GM08714 (cell line): ENCODE results near the gene CYLC1.

Experiments
- H3K4me3 ChIP-seq: fragments of 200-500 bp; sonication (Bioruptor generic); 2 replicates; pipeline ENCODE4 v1.5.1; 2014; ENCODE audit warnings: mild to moderate bottlenecking, low read length, inconsistent platforms
- ZNF274 ChIP-seq: IDR thresholded peaks from 2 replicates; pipeline ENCODE4 v1.6.1; 2012; ENCODE audit warnings: mild to moderate bottlenecking, low read depth, low read length

CYLC1 gene, protein sequence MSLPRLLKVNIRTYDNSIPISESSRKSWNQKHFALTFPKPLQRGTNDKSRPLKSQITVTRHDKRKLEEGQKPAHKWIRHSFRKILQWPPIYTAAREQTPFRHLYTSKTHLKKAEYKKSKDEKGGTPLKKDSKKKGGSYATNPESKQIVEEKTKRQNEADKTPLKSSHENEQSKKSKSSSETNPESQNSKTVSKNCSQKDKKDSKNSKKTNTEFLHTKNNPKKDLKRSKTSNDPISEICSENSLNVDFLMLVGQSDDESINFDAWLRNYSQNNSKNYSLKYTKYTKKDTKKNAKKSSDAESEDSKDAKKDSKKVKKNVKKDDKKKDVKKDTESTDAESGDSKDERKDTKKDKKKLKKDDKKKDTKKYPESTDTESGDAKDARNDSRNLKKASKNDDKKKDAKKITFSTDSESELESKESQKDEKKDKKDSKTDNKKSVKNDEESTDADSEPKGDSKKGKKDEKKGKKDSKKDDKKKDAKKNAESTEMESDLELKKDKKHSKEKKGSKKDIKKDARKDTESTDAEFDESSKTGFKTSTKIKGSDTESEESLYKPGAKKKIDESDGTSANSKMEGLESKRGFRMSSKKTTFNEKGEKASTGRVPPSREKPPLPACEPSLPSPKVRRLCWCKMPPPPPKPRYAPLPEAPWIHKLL

DNA sequence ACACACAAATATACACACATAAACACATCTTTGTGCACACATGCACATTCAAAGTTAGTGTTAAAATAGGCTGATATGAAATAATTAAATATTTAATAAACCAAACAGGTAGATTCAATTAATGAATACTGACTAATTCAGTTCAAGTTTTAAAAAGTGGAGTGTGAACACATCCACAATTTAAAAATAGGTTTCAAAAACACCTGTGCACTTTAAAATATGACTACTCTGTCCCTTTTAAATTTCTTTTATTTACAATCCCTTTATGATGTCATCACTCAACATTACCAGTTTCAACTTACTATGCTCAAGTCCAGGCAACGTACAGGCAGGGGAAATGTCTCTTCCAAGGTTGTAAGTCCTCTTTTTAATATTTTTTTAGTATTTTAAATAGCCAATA is at the start of gene CYLC1:
Gene CYLC1, plus strand, starts transcription at position 301 of the 400 bp plus-strand sequence. Its CDS starts 37 bp downstream, at position 338.
- no peak for TF ChIP-seq ZNF274
- H3K4me3 ChIP-seq: no peak within 1 kb of the TSS

DNA sequence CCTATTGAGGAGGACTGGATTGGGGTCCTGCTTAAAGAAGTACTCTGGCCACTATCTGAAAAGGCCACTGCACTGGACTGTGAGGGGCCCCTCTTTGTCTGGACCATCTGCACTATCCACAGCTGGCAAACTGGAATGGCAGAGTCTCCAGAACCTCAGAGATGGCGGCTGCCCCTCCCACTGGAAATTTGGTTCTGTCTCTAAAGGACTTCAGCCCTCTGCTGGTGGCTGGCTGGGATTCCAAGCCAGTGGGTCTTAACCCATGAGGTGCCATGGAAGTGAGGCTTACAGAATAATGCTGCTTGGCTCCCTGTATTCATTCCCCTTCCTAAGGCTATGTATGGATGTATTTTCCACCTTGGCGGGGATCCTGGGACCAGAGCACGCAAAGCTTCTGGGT is 41.6 kb upstream of the CYLC1 start:
- no peak overlapping the region for H3K4me3 ChIP-seq
- no peak for TF ChIP-seq ZNF274

DNA sequence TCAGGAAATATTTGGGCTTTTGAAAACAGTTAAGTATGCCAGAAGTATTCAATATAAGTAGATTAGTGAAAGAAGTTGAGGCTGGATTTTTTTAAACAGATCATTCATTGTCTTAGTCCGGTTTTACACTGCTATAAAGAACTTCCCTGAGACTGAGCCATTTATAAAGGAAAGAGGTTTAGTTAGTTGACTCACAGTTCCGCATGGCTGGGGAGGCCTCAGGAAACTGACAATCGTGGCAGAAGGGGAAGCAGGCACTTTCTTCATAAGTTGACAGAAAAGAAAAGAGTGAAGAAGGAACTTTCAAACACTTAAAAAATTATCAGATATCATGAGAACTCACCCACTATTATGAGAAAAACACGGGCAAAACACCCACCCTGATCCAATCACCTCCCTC is 31.1 kb upstream of the CYLC1 start:
- no peak for TF ChIP-seq ZNF274
- H3K4me3 ChIP-seq: no peak overlapping the region

DNA sequence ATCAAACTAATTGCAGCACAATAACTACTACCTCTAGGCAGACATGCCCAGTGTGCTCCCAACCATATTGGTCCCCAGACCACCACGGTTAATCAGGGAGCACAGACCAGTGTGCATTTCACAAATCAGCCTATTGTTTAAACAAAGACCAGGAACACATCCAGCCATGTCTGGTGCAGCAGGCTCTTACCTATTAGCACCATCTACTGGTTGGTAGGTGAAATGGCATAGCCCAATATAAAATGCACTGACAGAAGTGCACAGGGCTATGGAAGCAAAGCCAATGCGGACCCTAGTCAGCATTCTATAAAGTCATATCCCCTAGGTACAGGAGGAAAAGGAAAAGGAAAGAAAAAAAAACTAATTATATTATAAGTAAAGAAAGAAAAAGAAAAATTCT is 15.5 kb upstream of the CYLC1 start:
- no peak overlapping the region for H3K4me3 ChIP-seq
- TF ChIP-seq ZNF274: no peak

DNA sequence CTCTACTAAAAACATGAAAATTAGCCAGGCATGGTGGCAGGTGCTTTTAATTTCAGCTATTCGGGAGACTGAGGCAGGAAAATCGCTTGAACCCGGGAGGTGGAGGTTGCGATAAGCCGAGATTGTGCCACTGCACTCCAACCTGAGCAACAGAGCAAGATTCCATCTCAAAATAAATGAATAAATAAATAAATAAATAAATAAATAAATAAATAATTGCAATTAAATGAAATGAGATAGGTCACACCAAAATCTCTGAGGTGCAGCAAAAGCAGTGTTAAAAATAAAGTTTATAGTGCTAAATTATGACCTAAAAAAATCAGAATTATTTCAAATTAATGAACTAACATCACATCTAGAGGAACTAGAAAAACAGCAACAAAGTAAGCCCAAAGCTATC is 13.6 kb upstream of the CYLC1 start:
- no peak overlapping the region for H3K4me3 ChIP-seq
- no peak for TF ChIP-seq ZNF274

DNA sequence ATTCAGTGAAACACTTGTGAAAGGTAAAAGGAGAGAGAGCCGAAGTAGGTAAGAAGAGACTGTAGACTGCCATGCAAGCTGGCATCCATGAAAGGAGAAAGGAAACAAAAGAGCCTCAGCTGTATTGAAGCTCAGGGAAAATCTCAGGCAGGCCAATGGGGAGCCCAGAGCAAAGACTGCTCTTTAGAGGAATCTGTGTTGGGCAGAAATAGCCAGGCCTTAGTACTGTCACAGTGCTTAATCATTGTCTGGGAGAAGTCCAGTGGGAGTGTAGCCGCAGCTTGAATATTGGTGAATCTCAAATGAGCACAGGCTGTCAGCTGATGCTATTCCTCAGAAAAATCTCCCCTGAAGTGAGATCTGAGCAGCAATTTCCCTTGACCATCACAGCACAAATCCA is 27.6 kb downstream of the CYLC1 start:
- TF ChIP-seq ZNF274: no peak
- no peak overlapping the region for H3K4me3 ChIP-seq

DNA sequence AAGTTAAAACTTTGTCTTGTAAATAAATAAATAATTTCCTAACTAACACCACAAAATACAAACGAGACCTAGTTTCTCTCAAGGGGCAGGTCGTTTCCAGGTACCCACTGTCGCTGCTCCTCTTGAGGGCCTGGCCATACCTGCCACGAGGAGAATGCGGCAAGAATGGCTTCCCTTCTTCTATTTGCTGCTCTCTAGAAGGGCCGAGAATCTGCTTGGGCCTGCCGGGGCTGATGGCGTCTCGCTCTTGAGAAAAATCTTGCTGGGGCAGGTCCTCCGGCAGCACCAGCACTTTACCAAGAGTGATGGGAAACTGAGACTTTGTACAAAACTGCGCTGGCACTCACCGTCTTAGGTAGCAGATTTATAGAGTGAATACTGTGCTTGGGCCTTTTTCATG is 31.5 kb downstream of the CYLC1 start:
- TF ChIP-seq ZNF274: no peak
- no peak overlapping the region for H3K4me3 ChIP-seq

DNA sequence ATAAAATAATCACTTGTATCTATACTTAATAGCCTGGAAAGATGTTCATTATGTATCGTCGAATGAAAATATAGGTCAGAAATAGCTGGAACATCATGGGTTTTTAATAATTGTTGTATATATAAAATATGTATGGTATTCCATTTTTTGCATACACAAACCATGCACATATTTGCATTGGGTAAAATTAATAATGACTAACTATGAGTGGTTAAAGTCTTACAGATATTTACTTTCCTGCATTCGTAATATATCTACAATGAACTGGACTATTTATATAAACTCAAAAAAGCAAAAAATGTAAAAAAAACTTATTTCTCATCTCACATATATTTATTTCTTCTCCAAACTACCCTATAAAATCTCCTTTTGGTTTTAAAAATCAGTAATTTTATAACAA is 46.0 kb downstream of the CYLC1 start:
- no peak for TF ChIP-seq ZNF274
- no peak overlapping the region for H3K4me3 ChIP-seq

DNA sequence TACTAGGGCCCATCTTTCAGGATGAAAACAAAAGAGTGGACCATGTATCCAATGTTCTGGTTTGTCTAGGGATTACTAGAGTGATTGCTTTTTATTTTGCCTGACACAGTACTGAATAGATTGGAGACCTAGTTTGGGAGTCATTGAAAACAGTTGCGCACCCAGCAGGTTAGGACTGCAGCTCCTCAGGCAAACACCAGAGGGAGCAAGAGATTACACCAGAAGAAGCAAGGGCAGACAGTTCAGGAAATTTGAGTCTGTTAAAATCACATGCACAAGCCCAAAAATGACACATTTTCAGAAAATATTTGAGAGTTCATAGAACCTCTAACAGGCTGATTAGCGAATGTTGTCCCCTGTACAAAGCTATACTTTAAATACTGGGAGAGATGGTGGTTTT is 55.6 kb downstream of the CYLC1 start:
- no peak for TF ChIP-seq ZNF274
- no peak overlapping the region for H3K4me3 ChIP-seq

DNA sequence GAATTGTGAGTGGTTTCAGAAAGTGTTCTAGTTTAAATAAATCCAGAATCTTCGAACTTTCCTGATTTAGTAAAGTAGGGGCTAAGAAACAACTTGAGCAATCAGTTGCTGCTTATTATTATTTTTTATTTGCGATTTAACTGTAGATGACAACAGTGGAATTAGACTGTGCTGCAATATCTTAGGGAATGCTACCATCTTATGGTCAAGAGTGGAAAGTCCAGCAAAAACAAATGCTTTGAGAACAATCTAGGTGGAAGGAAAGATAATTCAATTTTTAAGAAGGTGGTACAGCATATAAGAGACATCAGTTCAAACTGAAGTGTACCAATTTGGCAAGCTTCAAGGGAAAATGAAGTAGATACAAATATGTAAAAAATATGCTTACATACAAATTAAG is 73.3 kb downstream of the CYLC1 start:
- TF ChIP-seq ZNF274: no peak
- no peak overlapping the region for H3K4me3 ChIP-seq
